Thyroid gland (tissue), 4 donors: ENCODE measurements around the gene LAMA3.

Experiments
- CTCF ChIP-seq, 6 experiments: fragments of 200-600 bp in 3 of 6; fragments of 450-650 bp in 3 of 6; sonication (generic) in 3 of 6; IDR thresholded peaks; one replicate each; pipeline ENCODE4 v1.5.1; 2016 to 2019; ENCODE audit warnings: antibody characterized with exemption in 6 of 6, mild to moderate bottlenecking in 2 of 6, inconsistent platforms in 1 of 6, moderate library complexity in 1 of 6
- POLR2A ChIP-seq, 2 donors: fragments of 450-650 bp; IDR thresholded peaks; one replicate each; pipeline ENCODE4 v1.6.1; 2017; ENCODE audit warnings: antibody characterized with exemption in 2 of 2, mild to moderate bottlenecking in 2 of 2, moderate library complexity in 1 of 2

GRCh38 chr18:23982155-23983079 is 293.2 kb downstream of the LAMA3 start:
- no peak for TF ChIP-seq CTCF (IDR thresholded peaks at IDR 0.05)
- no peak for TF ChIP-seq POLR2A (IDR thresholded peaks at IDR 0.05)
